ENCODE data around the gene DMD.
"Not testable (repeated sequence)": the region's sequence is repeated elsewhere in the genome, so short reads cannot be mapped to it uniquely, and the experiment has no call there.

Gene DMD

DNA sequence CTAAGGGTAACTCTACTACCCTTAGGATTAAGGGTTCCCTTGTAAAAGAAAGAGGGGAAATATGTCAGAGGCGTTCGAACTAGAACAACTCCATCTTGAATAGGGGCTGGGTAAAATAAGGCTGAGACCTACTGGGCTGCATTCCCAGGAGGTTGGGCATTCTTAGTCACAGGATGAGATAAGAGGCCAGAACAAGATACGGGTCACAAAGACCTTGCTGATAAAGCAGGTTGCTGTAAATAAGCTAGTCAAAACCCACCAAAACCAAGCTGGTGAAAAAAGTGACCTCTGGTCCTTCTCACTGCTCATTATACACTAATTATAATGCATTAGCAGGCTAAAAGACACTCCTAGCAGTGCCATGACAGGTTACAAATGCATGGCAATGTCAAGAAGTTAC is 922.0 kb downstream of the DMD start:
- DNase-seq (ENCODE audit: low spot score) (no peak), FAIRE-seq (no peak)

DNA sequence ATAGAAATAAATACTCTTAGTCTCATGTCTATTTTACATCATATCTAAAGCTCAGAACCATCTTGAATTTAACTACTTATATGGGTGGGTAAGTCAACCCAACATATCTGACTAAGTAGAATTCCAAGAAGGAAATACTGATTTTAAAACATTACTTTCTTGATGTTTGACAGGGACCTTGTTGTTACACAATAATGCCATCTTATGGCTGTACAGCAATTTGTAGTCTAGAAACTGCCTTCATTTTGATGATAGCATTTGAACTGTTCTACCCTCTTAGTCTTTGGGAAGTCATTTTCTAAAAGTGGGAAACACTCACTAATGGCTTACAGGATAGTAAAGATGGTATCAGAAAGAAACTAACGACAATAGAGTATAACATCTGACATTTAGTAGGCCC is 929.5 kb downstream of the DMD start:
- no peak for DNase-seq (ENCODE audit: low spot score)
- FAIRE-seq = no peak

DNA sequence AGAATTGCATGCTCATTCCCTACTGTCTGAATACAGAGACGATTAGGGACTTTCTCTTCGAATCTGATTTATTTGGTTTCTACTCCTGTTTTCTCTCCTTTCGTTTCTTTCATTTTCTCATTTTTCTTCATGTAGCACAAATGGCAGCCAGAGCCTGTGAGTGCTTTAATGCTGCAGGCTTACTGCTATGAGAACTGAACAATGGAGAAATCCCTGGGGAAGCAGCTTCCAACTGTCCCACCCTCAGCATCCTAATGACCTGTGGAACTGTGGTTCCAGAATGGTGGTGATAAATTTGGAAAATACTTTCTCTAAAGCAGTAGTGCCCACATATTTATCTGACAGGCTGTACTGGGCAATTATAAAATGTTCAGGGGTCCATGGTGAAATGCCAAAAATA is 930.4 kb downstream of the DMD start:
- FAIRE-seq (no peak), DNase-seq (ENCODE audit: low spot score) (no peak)

DNA sequence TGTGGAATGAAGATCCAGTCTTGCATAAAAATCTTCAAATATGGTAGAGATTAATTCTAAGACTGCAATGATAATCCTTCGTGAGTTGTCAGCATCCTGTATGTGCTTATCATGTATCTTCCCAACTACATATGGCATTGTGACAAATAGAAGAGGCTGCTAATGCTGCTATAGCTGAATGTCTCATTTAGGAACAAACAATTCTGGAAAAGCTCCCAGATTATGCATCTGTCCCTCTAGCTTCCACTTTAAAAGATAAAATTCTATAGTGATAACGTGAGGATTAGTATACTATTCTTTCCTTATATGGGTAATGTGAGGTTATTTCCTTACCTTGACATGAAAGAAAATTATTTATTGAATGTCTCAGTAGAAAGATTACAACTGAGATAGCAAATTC is 930.9 kb downstream of the DMD start:
- no peak for FAIRE-seq

DNA sequence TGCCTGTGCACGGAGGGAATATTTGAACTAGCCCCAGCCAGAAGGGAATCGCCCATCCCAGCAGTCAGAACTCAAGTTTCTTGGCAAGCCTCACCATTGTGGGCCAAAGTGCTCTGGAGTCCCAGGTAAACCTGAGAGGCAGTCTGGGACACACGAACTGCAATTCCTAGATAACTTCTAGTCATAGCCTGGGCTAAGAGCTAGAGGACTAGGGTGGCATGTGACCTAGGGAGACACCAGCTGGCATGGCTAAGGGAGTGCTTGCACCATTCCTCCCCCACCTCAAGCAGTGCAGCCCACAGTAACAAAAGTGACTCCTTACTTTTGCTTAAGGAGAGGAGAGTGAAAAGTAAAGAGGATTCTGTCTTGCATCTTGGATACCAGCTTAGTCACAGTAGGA is 935.2 kb downstream of the DMD start:
- DNase-seq (ENCODE audit: low spot score) (no peak), FAIRE-seq (no peak)

More for the DNA sequence above, 930.9 kb downstream of the DMD start:
- DNase-seq (ENCODE audit: low spot score) = no peak

DNA sequence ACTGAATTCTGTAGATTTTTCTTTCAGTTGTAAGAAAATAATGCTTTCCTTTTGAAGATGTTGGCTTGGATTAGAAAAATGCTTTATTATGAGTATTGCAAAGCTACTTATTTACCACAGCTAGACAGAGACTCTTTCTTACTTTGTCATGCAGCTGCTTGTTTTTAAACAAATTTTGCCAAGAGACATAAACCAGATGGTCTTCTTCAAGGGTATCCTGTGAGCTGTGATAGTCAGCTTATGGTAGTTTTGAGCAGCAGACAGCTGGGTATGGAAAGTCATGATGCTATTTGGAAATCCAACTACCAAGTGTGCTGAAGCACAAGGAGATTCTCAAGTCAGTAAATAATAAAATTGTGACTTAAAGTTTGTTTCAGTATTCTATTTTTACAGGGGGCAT is 941.5 kb downstream of the DMD start:
- DNase-seq (ENCODE audit: low spot score) (no peak), FAIRE-seq (no peak)

DNA sequence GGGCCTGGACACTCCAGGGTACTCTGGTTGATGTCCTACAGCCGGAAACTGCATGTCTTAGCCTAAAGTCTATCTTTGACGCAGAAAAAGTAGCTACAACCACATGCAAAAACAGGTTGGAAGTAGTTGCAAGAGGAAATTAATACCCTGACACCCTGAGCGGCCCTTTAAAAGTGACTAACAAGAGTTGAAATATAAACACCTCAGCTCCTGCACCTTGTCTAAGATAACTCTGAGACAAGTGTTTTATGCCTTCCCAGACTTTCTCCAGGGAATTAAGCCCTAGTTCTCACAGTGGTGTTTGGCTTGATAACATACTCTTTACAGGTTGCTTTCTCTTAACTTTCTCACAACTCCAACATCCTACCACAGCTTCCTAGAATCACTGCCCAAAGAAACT is 943.1 kb downstream of the DMD start:
- FAIRE-seq (no peak), DNase-seq (ENCODE audit: low spot score) (no peak)

DNA sequence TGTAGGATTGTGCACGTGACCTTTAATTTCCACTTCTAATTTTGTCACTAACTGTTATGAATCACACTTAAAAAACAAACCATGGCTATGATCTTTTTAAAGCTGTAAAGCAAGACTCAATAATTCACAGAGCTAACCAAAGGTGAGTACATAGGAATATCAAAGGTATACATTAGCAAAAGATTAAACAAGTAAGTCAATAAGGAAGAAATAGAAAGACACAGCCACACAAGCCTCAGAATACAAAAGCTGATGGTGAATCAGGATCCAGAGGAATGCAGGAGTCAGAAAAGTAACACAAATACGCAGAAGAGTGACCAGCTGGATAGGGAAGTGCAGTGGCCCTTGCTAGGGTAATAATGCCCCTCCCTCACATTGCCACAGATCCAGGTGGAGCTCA is 943.6 kb downstream of the DMD start:
- no peak for FAIRE-seq
- DNase-seq (ENCODE audit: low spot score) = no peak

DNA sequence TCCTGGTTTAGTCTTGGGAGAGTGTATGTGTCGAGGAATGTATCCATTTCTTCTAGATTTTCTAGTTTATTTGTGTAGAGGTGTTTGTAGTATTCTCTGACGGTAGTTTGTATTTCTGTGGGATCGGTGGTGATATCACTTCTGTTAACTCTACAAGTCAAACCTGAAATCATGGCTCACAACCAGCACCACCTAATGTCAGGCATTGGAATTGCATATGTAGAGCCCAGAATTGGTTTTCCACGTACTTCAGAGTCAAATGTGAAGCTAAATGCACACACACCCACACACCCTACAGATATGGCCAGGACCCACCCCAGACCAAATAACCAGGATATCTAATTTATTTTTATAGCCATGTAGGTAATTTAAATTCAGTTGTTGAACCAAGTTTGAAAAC is 964.7 kb downstream of the DMD start:
- not testable (repeated sequence) for FAIRE-seq; DNase-seq (ENCODE audit: low spot score)

DNA sequence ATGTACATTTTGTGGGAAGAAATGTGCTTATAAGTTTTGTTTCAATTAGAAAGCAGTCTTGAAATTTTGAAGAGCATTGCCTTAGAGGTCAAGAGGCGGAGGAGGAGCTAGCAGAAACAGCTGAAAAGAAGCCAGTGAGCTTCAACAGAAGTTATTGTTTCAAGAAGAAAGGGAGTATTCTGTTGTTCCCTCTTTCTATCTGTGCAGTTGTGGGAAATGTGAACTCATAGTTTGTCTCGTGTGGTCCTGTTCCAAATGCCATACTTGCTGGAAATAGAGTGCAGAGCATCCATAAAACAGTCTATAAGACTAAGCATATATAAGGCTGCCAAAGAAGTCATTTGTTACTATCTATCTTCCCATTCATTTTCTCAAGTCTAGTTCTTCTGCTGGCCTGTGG is 1015.7 kb downstream of the DMD start:
- FAIRE-seq (no peak), DNase-seq (ENCODE audit: low spot score) (no peak)

DNA sequence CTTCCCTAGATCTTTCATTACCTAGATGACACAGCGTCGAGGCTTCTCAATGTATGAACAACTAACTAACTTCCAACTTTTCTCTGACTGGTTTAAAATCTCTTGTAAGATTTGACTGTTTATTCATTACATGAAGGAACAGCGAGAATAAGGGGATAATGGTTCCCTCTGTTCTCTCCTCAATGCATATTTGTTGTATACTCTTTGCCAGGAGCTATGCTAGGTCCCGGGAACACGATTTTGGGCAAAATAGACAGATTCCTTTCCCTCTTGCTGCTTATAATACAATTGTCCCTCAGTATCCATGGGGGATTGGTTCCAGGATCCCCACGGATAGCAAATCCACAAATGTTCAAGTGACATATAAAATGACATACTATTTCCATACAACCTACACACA is 1020.0 kb downstream of the DMD start:
- DNase-seq (ENCODE audit: low spot score) (no peak), FAIRE-seq (no peak)

DNA sequence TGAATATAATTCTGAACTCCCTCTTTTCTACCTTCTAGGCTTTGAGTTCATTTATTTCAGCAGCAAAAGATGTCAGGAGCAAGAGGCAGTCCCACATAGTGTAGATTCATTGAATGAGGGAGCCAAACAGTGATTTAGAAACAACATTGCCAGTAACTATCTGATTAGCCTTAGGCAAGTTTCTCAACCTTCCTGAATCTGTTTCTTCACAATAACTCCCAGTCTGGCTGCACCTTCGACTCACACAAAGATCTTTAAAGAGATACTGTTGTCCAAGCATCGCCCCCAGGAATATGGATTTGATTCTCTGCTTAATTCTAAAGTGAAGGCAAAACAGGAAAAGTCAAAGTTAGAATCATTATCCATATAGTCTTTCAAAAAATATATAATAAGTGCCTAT is 1026.2 kb downstream of the DMD start:
- FAIRE-seq = no peak
- DNase-seq (ENCODE audit: low spot score) = no peak

DNA sequence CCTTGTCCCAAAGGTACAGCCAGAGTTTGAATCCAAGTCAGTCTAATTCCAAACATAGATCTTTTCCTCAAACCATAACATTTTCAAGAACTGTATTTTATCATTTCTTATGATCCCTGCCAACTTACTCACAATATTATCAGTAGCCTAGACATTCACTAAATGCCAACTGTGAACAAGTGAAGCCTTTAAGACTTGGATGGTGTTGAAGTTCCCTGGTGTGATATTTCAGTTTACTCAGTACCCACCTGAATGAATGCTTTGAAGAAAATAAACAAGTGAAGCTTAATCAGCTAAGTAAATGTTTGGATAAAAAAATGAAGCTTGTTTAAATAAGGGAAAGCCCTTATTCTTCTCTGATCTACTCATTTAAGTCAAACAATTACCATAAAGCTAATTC is 1028.3 kb downstream of the DMD start:
- DNase-seq (ENCODE audit: low spot score) = no peak
- FAIRE-seq = no peak

DNA sequence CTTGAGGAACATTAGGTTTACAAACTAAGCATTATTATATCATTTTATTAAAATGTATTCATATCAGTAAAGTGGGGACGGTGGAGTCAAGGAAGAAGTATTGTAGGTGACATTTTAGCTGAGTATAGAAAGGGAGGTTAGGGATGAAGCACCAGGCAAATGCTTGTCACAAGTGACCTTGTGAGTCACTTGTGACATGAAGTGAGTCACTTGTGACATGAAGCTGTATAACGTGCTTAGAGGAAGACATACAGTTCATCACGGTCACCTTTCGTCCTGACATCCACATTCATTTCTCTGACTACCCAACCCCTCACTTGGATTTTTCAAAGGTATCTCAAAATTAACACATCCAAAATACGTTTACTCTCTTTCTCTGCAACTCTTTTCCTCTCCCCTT is 1034.8 kb downstream of the DMD start:
- FAIRE-seq (no peak), DNase-seq (ENCODE audit: low spot score) (no peak)

DNA sequence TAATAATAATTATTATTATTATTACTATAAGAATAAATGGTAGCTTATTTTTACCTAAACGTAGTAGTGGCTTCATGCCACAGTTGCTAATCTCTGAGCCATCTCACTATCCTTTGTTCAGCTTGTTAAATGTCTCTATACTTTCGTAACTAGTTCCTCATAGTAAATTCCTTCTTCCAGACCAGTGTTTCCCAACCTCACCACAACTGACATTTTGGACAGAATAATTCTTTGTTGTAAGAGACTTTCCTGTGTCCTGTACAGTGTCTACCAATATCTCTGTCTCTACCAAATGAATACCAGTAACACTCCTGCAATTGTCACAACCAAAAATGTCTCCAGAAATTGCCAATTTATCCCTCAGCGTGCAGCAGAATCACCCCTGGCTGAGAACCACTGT is 1040.9 kb downstream of the DMD start:
- DNase-seq (ENCODE audit: low spot score) = no peak
- FAIRE-seq = no peak

DNA sequence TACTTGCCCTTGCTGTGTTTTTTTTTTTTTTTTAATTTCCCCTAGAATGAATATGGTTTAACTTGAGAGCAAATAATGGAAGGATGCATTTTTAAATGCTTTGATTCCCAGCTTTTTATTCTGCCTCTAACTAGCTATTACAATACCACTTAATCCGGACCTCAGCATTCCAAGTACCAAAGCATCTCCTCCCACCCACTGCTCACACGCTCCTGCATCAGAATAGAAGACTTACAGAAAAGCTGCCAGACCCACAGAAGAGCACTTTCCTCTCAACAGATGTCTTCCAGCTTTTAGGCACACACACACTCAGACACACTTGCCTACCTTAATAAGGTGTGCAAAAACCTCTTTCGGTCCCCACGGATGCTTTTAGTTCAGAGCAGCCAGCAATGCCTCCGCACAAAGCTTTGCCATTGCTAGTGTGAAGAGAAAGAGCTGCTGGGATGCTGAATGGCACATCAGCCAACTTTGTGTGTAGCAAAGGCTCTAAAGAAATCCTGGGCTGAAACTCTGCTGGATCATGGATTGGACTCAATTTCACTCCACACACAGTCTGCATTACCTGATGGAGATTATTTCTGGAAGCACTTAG is 1056.2 kb downstream of the DMD start:
- FAIRE-seq (no peak), DNase-seq (ENCODE audit: low spot score) (no peak)

DNA sequence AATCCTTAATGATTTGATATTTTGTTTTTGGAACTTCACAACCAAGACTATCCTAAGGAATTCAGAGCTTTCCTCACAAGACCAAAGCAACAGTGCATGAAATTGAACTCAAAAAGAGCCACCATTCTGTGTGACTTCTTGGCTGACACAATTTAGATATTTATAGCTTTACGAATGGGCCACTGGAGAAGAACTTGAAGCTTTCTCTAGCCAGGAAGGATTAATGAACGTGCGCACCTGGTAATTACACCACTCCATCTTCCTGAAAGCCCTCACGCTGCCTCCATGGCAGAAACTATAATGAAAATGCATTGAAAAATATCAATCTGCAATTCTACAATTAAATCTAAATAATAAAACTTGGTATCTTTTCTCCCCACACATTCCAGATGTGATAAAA is 1057.8 kb downstream of the DMD start:
- FAIRE-seq (no peak), DNase-seq (ENCODE audit: low spot score) (no peak)

DNA sequence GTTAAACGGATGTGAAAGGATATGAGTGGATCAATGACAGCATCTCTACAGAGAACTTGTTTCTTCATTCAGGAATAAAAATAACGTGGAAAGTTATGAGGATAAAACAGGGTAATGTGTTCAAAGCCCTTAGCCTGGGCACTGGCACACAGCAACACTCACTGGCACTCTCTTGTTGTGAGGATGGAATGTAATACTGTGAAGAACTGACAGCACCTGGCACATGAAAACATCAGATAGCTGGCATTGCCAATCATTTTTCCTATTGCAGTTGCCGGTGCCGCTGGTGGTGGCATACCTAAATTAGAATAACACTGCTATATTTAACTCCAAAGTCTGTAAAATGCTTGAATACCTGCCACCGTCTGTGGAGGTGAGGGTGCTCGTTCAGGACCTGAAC is 1061.2 kb downstream of the DMD start:
- DNase-seq (ENCODE audit: low spot score) (no peak), FAIRE-seq (no peak)

DNA sequence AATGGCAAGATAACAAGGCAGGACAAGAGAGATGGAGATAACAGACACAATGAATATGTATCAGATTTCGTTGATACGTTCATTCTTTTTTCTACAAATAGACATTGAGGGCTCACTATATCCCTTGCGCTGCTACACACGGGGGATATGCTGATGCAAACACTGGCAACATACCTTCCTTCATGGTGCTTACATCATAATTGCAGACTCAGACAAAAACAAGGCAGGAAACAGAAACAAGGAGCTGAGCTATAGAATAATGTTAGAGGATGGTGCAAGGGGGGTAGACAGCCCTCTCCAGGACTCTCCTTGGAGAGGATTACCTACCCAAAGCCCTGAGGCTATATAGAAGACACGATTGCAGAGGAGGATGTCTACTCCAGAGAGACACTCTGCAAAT is 1069.5 kb downstream of the DMD start:
- FAIRE-seq (no peak), DNase-seq (ENCODE audit: low spot score) (no peak)

DNA sequence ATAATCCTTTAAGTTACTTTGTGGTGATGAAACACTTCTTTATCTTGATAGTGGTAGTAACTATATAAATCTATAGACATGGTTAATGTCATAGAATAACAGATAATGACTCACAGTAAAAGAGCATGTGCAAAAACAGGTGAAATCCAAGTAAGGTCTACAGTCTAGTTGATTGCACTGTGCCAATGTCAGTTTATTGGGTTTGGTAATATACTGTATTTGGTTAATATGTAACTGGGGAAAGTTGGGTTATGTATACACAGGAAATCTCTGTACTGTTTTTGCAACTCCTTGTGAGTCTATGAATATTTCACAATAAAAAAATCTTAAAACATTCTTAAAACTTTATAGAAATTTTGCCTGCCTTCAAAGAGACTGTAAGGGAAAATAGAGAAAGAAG is 1071.9 kb downstream of the DMD start:
- DNase-seq (ENCODE audit: low spot score) = no peak
- FAIRE-seq = no peak

DNA sequence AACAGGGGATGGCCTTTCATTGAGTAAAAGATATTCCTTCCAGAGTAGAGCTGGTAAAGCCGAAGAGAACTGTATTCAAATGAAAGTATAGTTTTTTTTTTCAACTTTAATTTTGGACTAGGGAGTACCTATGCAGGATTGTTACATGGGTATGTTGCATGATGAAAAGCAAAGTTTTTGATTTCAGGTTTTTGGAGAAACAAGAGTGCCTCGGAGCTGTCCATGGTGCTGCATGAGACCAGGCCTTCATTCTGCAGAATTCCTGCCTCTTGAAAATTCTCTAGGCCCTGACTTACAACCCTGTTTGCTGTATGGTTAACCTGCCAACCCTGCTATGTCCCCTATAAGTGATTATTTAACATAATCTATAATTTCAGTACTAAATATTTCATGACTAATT is 1073.8 kb downstream of the DMD start:
- FAIRE-seq = no peak
- no peak for DNase-seq (ENCODE audit: low spot score)

DNA sequence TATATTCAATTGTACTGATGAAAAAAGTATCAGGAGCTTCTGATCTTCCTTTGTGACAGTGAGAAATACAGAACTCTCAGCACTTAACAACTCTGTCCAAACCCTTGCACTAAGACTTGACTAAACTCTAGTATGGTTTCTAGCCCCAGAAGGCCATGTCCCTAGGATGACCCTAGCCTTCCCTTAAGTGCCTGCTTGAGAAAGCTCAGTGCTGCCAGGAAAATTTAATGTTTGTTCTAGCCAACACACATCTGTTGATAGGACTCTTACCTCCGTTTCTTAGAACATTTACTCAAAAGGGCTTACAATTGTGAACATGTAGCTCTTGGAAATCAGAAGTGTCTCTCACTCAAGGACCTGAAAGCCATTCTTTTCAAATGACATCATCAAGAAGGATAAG is 1084.4 kb downstream of the DMD start:
- DNase-seq (ENCODE audit: low spot score) (no peak), FAIRE-seq (no peak)

DNA sequence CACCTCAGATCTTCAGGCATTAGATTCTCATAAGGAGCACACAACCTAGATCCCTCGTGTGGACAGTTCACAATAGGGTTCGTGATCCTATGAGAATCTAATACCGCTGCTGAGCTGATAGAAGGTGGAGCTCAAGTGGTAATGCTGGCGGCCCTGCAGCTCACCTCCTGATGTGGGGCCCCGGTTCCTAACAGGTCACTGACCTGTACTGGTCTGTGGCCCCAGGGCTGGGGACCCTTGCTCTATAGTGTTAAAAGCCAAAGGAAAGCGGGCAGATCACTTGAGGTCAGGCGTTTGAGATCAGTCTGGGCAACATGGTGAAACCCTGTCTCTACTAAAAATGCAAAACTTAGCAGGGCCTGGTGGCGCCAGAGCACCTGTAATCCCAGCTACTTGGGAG is 1092.5 kb downstream of the DMD start:
- FAIRE-seq = no peak
- no peak for DNase-seq (ENCODE audit: low spot score)

DNA sequence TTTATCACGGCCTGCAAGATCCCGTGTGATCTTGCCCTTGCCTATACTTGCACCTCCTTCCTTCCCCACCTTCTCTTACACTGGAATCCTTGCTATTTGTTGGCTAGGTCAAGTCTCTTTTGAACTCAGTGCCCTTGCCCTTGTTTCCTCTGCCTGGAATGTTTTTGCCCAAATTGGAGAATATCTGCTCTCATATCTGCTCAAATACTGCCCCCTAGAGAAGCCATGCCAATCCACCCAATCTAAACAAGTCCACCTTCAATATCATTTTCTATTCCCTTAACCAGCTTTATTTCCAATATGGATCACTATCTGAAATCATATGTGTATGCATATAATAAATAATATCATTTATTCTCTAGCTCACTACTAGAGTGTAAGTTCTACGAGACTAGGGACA is 1095.3 kb downstream of the DMD start:
- no peak for FAIRE-seq
- no peak for DNase-seq (ENCODE audit: low spot score)

Data from RCC 7860 (cell line).